Activated CD4-positive, alpha-beta memory T cell treated with anti-CD3 and anti-CD28 coated beads for 36 hours (primary cell): ENCODE measurements around the gene MAP2K3. TPM values are rescaled to one million over a fixed set of nuclear protein-coding genes. Genes with fewer than 3 reads are reported as not detected.
"Not testable (repeated sequence)": the region's sequence is repeated elsewhere in the genome, so short reads cannot be mapped to it uniquely, and the experiment has no call there.

ENCODE experiments used
- CTCF ChIA-PET: fragments of 350-600 bp; sonication (Branson Sonifier 250); formaldehyde crosslinking; loops from one replicate; lab custom pipeline; 2021; ENCODE audit warnings: antibody characterized with exemption, inconsistent platforms; lab: Charles Lee
- POLR2A ChIA-PET: fragments of 350-600 bp; sonication (Branson Sonifier 250); formaldehyde crosslinking; loops from one replicate; lab custom pipeline; 2021; ENCODE audit warnings: antibody characterized with exemption; lab: Charles Lee
- DNase-seq: peaks from one replicate; pipeline ENCODE4 v3.0.0-alpha.2; 2020
- H3K27ac Mint-ChIP-seq: one replicate; pipeline ENCODE4 v1.8.0; 2021; ENCODE audit warnings: mixed read lengths
- H3K27me3 Mint-ChIP-seq: one replicate; pipeline ENCODE4 v1.8.0; 2021; ENCODE audit warnings: mixed read lengths
- H3K36me3 Mint-ChIP-seq: one replicate; pipeline ENCODE4 v1.8.0; 2021; ENCODE audit warnings: mixed read lengths
- H3K4me1 Mint-ChIP-seq: one replicate; pipeline ENCODE4 v1.8.0; 2021; ENCODE audit warnings: low read depth, mixed read lengths
- H3K4me3 Mint-ChIP-seq: one replicate; pipeline ENCODE4 v1.8.0; 2021; ENCODE audit warnings: mild to moderate bottlenecking, mixed read lengths
- H3K9me3 Mint-ChIP-seq: one replicate; pipeline ENCODE4 v1.8.0; 2021; ENCODE audit warnings: mixed read lengths
- intact Hi-C: fragments of 100-400 bp; cut with micrococcal nuclease; formaldehyde crosslinking; loops from one replicate; pipeline ENCODE4 v1.15.1; 2023
- total RNA-seq, 2 experiments: library from RNA; stranded (reverse); gene quantifications; one replicate each; pipeline ENCODE4 v1.2.3, GENCODE V29; 2021

The MAP2K3 gene
- total RNA-seq, 2 experiments from 2014 or later = 132 to 134 TPM

GRCh38 chr17:21339011-21339410, 54.5 kb downstream of the MAP2K3 start:
- no peaks in the 10 kb centered on the region for H3K9me3 Mint-ChIP-seq
- intact Hi-C loops = no loop called here

GRCh38 chr17:21339571-21339970, 55.1 kb downstream of the MAP2K3 start:
- POLR2A ChIA-PET, H3K4me3 Mint-ChIP-seq, H3K27ac Mint-ChIP-seq, H3K4me1 Mint-ChIP-seq, intact Hi-C loops, H3K27me3 Mint-ChIP-seq, CTCF ChIA-PET, DNase-seq, H3K9me3 Mint-ChIP-seq, H3K36me3 Mint-ChIP-seq: not testable (repeated sequence)

More at GRCh38 chr17:21339011-21339410, 54.5 kb downstream of the MAP2K3 start:
- Mint-ChIP-seq H3K27me3 (no peaks in the 10 kb centered on the region), H3K27ac (no peak overlapping the region), H3K4me3 (no peak overlapping the region), H3K4me1 (no peaks in the 10 kb centered on the region), H3K36me3 (no peaks in the 10 kb centered on the region)
- CTCF ChIA-PET = no interaction called here
- DNase-seq = no peak
- POLR2A ChIA-PET = no interaction called here

GRCh38 chr17:21340407-21340806, 55.9 kb downstream of the MAP2K3 start:
- H3K4me1 Mint-ChIP-seq, intact Hi-C loops, H3K27me3 Mint-ChIP-seq, H3K4me3 Mint-ChIP-seq, DNase-seq, H3K9me3 Mint-ChIP-seq, CTCF ChIA-PET, H3K36me3 Mint-ChIP-seq, POLR2A ChIA-PET, H3K27ac Mint-ChIP-seq: not testable (repeated sequence)

- H3K27ac Mint-ChIP-seq, H3K36me3 Mint-ChIP-seq, H3K4me1 Mint-ChIP-seq, POLR2A ChIA-PET, CTCF ChIA-PET, H3K27me3 Mint-ChIP-seq, H3K9me3 Mint-ChIP-seq, H3K4me3 Mint-ChIP-seq, DNase-seq, intact Hi-C loops: not testable (repeated sequence)
Observed at GRCh38 chr17:21341279-21341678, 56.8 kb downstream of the MAP2K3 start.

GRCh38 chr17:21341925-21342540, 57.5 kb downstream of the MAP2K3 start:
- H3K4me1 Mint-ChIP-seq, H3K9me3 Mint-ChIP-seq, H3K4me3 Mint-ChIP-seq, H3K27ac Mint-ChIP-seq, POLR2A ChIA-PET, H3K36me3 Mint-ChIP-seq, DNase-seq, CTCF ChIA-PET, H3K27me3 Mint-ChIP-seq, intact Hi-C loops: not testable (repeated sequence)

GRCh38 chr17:21343061-21343949, 58.8 kb downstream of the MAP2K3 start:
- H3K9me3 Mint-ChIP-seq, intact Hi-C loops: not testable (repeated sequence)

GRCh38 chr17:21344801-21345200, 60.3 kb downstream of the MAP2K3 start:
- H3K9me3 Mint-ChIP-seq, H3K27me3 Mint-ChIP-seq, intact Hi-C loops, H3K4me1 Mint-ChIP-seq, CTCF ChIA-PET, DNase-seq, POLR2A ChIA-PET, H3K4me3 Mint-ChIP-seq, H3K27ac Mint-ChIP-seq, H3K36me3 Mint-ChIP-seq: not testable (repeated sequence)

More at GRCh38 chr17:21343061-21343949, 58.8 kb downstream of the MAP2K3 start:
- H3K4me1 Mint-ChIP-seq, H3K27me3 Mint-ChIP-seq, POLR2A ChIA-PET, CTCF ChIA-PET, H3K4me3 Mint-ChIP-seq, H3K36me3 Mint-ChIP-seq, H3K27ac Mint-ChIP-seq, DNase-seq: not testable (repeated sequence)

GRCh38 chr17:21345236-21345635, 60.7 kb downstream of the MAP2K3 start:
- peaks cover 2% of the 10 kb centered on the region for H3K4me1 Mint-ChIP-seq
- no peak overlapping the region for H3K27ac Mint-ChIP-seq
- DNase-seq = no peak
- H3K9me3 Mint-ChIP-seq = no peaks in the 10 kb centered on the region
- ChIA-PET CTCF (no interaction called here), POLR2A (no interaction called here)
- intact Hi-C loops = no loop called here
- peaks cover 2% of the 10 kb centered on the region for H3K27me3 Mint-ChIP-seq
- H3K4me3 Mint-ChIP-seq = no peak overlapping the region
- no peaks in the 10 kb centered on the region for H3K36me3 Mint-ChIP-seq

GRCh38 chr17:21346107-21346506, 61.6 kb downstream of the MAP2K3 start:
- H3K9me3 Mint-ChIP-seq, H3K27me3 Mint-ChIP-seq, H3K4me1 Mint-ChIP-seq, H3K27ac Mint-ChIP-seq, DNase-seq, intact Hi-C loops, POLR2A ChIA-PET, H3K36me3 Mint-ChIP-seq, CTCF ChIA-PET, H3K4me3 Mint-ChIP-seq: not testable (repeated sequence)

GRCh38 chr17:21346651-21347250, 62.2 kb downstream of the MAP2K3 start:
- H3K27ac Mint-ChIP-seq, H3K9me3 Mint-ChIP-seq, intact Hi-C loops, H3K4me3 Mint-ChIP-seq, CTCF ChIA-PET, H3K4me1 Mint-ChIP-seq, DNase-seq, H3K27me3 Mint-ChIP-seq, POLR2A ChIA-PET, H3K36me3 Mint-ChIP-seq: not testable (repeated sequence)

- POLR2A ChIA-PET, intact Hi-C loops, H3K27ac Mint-ChIP-seq, H3K9me3 Mint-ChIP-seq, H3K27me3 Mint-ChIP-seq, H3K36me3 Mint-ChIP-seq, H3K4me1 Mint-ChIP-seq, CTCF ChIA-PET, H3K4me3 Mint-ChIP-seq, DNase-seq: not testable (repeated sequence)
Observed at GRCh38 chr17:21347660-21348059, 63.1 kb downstream of the MAP2K3 start.

GRCh38 chr17:21348081-21348925, 63.8 kb downstream of the MAP2K3 start:
- POLR2A ChIA-PET, DNase-seq, H3K27me3 Mint-ChIP-seq, H3K4me1 Mint-ChIP-seq, H3K4me3 Mint-ChIP-seq, H3K9me3 Mint-ChIP-seq, H3K36me3 Mint-ChIP-seq, intact Hi-C loops, H3K27ac Mint-ChIP-seq, CTCF ChIA-PET: not testable (repeated sequence)
